Activated CD8-positive, alpha-beta memory T cell treated with anti-CD3 and anti-CD28 coated beads, Interleukin-2, amount 10 ng/mL, durations not matched to agents 7 days and 5 days (primary cell): ENCODE measurements around the gene CDK5RAP2. TPM values are rescaled to one million over a fixed set of nuclear protein-coding genes. Genes with fewer than 3 reads are reported as not detected.

ENCODE experiments used
- ATAC-seq: fragments of 150-1000 bp; cut with Tn5 transposase; one replicate; pipeline ENCODE4 v1.10.0; 2021; ENCODE audit warnings: moderate library complexity
- CTCF ChIA-PET: fragments of 350-600 bp; sonication (Branson Sonifier 250); formaldehyde crosslinking; loops from one replicate; lab custom pipeline; 2021; ENCODE audit warnings: antibody characterized with exemption; lab: Charles Lee
- DNase-seq: peaks from one replicate; pipeline ENCODE4 v3.0.0-alpha.2; 2020
- H3K27ac Mint-ChIP-seq: one replicate; pipeline ENCODE4 v1.8.0; 2021; ENCODE audit warnings: mild to moderate bottlenecking, mixed read lengths
- H3K27me3 Mint-ChIP-seq: one replicate; pipeline ENCODE4 v1.8.0; 2021; ENCODE audit warnings: mixed read lengths
- H3K36me3 Mint-ChIP-seq: one replicate; pipeline ENCODE4 v1.8.0; 2021; ENCODE audit warnings: mild to moderate bottlenecking, mixed read lengths
- H3K4me1 Mint-ChIP-seq: one replicate; pipeline ENCODE4 v1.8.0; 2021; ENCODE audit warnings: mixed read lengths
- H3K4me3 Mint-ChIP-seq: one replicate; pipeline ENCODE4 v1.8.0; 2021; ENCODE audit warnings: mild to moderate bottlenecking, moderate library complexity, mixed read lengths
- H3K9me3 Mint-ChIP-seq: one replicate; pipeline ENCODE4 v1.8.0; 2022; ENCODE audit warnings: low read depth, mixed read lengths
- total RNA-seq, 2 experiments: library from RNA; stranded (reverse); gene quantifications; one replicate each; pipeline ENCODE4 v1.2.3, GENCODE V29; 2021

Gene CDK5RAP2
- total RNA-seq, 2 experiments from 2014 or later, result 79.8 to 138 TPM

DNA sequence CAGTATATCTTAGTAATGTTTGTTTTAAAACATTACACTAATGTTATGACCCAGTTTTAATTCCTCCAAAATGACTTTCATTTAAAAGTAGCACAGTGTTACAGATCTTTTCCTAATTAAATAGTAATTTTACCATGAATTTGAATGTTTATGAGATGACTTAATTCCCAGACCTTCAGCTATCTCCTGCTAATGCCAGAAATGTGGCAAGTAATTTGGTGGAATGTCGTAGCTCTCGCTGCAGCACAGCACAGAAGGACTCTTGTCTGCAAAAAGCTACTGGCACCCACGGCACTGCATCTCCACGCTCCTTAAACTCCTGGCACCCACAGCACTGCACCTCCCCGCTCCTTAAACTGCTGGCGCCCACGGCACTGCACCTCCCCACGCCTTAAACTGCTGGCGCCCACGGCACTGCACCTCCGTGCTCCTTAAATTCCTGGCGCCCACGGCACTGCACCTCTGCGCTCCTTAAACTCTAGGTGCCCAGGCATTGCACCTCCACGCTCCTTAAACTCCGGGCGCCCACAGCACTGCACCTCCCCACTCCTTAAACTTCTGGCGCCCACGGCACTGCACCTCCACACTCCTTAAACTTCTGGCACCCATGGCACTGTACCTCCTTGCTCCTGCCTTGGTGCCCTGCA is 163.1 kb downstream of the CDK5RAP2 start:
- H3K4me1 Mint-ChIP-seq, result no peaks in the 10 kb centered on the region
- no peaks in the 10 kb centered on the region for H3K9me3 Mint-ChIP-seq
- H3K27me3 Mint-ChIP-seq, result no peaks in the 10 kb centered on the region
- ATAC-seq (no peak), DNase-seq (no peak)
- CTCF ChIA-PET, result interaction anchor here (0.9 kb wide), 1 partner anchor 60 kb away, joined by 3 read pairs; no protein-coding TSS in a partner anchor
- H3K27ac Mint-ChIP-seq, result no peak overlapping the region
- no peak overlapping the region for H3K4me3 Mint-ChIP-seq
- H3K36me3 Mint-ChIP-seq, result peaks cover 32% of the 10 kb centered on the region

DNA sequence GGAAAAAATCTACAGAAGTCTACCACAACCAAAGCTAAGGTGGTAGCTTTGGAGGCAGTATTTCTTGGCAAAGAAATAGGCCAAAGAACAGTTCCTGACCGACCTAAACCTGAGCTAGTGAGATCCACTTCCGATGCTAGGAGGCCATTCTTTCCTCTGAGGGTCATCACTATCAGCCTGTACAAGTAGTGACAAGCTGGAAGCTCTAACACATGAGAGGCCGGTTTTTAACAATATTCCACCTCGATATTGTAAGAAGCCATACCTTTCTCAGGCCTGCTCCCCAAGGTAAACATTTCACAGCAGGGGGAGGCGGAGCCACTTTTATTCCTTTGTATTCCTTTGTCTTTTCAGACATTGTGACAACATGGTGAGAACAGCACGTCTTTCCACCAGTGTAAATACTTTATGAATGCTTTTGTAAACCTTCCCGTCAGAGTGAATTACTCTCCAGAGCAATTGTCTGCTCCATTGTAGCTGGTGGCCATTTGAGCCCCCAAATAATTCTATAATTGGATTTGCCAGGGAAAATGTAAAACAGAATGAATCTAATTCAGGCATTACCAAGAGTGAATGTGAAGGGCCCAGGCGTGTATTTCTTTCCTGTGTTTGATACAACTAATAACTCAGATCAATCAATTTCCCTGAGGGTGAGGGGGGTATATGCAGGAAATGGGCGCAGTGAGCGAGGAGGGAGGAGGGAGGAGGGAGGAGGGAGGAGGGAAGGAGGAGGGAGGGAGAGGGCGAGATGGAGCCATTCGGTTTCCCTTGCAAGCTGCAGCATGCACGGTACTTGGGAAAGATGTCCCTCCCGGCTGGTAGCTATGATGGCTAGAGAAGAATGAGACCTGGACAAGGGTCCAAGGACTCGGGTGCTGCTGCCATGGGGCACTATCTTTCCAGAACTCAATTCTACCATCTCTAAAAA is 166.6 kb downstream of the CDK5RAP2 start:
- Mint-ChIP-seq H3K9me3 (no peaks in the 10 kb centered on the region), H3K36me3 (peaks cover 30% of the 10 kb centered on the region)
- CTCF ChIA-PET, result no interaction called here

DNA sequence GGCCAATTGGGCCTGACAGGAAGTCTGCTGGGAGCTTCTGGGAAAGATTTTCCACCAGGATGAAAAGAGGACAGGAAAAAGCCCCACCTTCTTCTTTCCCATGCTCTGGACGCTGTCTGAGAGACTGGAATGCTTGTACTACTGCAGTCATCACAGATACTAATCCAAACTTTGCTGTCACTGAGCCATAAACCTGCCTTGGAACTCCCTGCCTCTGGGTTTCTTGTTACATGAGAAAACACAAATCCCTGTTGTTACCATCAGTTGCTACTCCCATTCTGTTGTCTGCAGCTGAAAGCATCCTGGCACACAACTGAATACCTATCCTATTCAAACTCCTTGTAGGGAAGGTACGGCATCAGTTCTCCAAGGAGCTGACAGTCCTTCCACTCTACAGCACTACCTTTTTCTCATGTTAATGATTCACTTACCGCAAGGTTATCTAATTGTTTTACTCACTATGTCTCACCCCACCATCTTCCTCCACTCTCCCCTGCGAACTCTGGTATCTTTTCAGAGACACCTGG is 167.5 kb downstream of the CDK5RAP2 start:
- ATAC-seq (no peak), DNase-seq (no peak)
- no peaks in the 10 kb centered on the region for H3K27me3 Mint-ChIP-seq
- H3K9me3 Mint-ChIP-seq, result no peaks in the 10 kb centered on the region
- peak overlapping the region; percentile 9 for H3K27ac Mint-ChIP-seq
- H3K4me3 Mint-ChIP-seq, result no peak overlapping the region
- CTCF ChIA-PET, result no interaction called here
- H3K4me1 Mint-ChIP-seq, result no peaks in the 10 kb centered on the region
- H3K36me3 Mint-ChIP-seq, result peaks cover 29% of the 10 kb centered on the region

More for the DNA sequence above, 166.6 kb downstream of the CDK5RAP2 start:
- H3K4me1 Mint-ChIP-seq, result no peaks in the 10 kb centered on the region
- H3K27me3 Mint-ChIP-seq, result no peaks in the 10 kb centered on the region
- ATAC-seq (no peak), DNase-seq (no peak)
- H3K4me3 Mint-ChIP-seq, result no peak overlapping the region
- H3K27ac Mint-ChIP-seq, result no peak overlapping the region

DNA sequence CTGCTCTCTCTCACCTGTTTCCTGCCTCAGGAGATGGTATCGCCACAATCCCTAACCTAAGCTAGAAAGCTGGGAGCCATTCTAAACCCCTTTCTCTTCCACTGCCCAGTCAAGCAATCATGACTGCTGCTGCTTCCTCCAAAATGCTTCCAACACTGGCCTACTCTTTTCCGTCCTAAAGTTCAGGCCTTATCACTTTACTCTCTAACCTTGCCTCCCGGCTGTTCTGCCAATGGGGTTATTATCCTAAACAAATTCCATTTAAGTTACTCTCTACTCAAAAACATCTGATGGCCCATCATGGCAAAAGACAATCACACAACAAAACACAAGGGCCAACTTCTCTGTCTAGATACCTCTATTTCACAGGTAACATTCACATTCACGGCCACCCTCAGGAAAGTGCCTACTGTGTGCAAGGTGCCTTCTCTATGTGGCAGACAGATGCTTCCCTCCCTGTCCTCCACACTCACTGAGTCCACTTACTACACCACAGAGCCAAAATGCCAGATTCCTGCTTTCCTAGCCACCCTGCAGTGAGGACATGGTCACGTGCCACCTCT is 168.0 kb downstream of the CDK5RAP2 start:
- Mint-ChIP-seq H3K27me3 (no peaks in the 10 kb centered on the region), H3K4me1 (no peaks in the 10 kb centered on the region), H3K36me3 (peaks cover 28% of the 10 kb centered on the region), H3K9me3 (no peaks in the 10 kb centered on the region), H3K27ac (no peak overlapping the region), H3K4me3 (no peak overlapping the region)
- DNase-seq, result no peak
- ATAC-seq, result no peak
- CTCF ChIA-PET, result no interaction called here

DNA sequence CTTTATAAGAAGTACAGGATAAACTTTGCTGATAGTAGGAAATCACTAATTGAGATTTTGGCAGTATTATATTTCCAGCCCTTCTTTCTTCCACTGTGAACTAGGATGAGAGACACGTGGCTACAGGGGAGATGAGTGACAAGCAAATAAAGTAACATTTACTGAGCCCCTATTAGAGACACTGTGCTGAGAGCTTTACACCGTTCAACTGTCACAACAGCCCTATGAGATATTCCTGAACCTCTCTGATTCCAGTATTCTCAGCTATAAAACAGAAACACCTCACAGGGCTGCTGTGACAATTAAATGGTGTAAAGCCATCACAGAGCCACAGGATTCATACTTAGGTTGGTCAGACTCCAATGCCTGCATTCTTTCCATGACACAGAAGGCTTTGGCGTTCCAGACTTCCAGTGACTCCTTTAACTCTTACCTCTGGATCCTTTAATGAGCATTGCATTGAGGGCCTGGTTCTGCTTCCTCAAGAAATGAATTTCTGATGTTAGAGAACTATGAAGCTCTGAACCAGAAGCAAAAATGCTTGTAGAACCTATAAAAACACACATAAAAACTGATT is 169.0 kb downstream of the CDK5RAP2 start:
- no peaks in the 10 kb centered on the region for H3K27me3 Mint-ChIP-seq
- DNase-seq (no peak), ATAC-seq (no peak)
- H3K36me3 Mint-ChIP-seq, result peaks cover 28% of the 10 kb centered on the region
- H3K4me3 Mint-ChIP-seq, result no peak overlapping the region
- no peaks in the 10 kb centered on the region for H3K9me3 Mint-ChIP-seq
- H3K27ac Mint-ChIP-seq, result no peak overlapping the region
- CTCF ChIA-PET, result no interaction called here
- no peaks in the 10 kb centered on the region for H3K4me1 Mint-ChIP-seq

DNA sequence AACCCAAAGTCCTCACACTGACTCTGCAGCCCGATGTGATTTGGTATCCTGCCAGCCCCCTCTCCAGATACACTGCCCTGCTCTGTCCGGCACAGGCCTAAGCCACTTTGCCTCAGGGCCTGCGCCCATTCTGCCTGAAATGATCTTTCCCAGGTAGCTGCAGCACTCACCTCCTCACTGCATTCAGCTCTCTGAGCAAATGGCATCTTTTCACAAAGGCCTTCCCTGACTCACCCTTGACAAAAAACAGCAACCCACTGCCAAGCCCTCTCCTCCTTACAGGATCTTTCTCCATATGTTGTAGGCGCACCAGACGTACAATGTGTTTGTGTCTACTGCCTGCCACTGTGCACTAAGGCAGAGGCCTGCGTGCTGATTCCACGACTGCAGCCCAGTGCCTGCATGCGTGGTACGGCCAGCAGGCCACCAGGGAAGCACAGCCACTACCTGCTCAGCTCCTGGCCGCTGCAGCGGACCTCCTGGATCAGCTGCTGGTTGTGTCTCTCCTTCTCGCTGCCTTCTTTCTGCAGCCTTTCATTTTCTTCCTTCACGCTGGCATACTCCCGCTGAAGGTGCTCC is 171.2 kb downstream of the CDK5RAP2 start:
- Mint-ChIP-seq H3K27me3 (no peaks in the 10 kb centered on the region), H3K9me3 (no peaks in the 10 kb centered on the region), H3K36me3 (peaks cover 23% of the 10 kb centered on the region), H3K4me1 (peaks cover 11% of the 10 kb centered on the region), H3K27ac (no peak overlapping the region), H3K4me3 (no peak overlapping the region)
- DNase-seq (no peak), ATAC-seq (no peak)
- CTCF ChIA-PET, result interaction anchor here (2.3 kb wide), 1 partner anchor 30 kb away, joined by 8 read pairs; no protein-coding TSS in a partner anchor

DNA sequence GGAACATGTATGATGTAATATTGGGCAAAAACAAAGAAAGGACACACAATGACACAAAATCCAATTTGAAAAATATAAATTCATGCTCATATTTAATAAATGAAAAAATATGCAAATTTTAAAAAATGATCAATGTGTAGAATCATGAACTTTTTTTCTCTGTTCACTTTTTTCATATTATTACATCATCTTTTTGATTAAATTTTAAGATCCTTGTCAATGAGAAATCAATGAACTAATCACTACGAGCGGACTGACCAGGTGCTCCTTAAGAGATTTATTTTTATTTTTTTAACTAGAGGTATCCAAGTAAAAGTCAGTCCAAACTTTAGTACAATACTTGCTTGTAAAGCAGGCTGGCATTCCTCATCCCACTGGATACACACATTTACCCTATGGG is 174.1 kb downstream of the CDK5RAP2 start:
- Mint-ChIP-seq H3K36me3 (peaks cover 39% of the 10 kb centered on the region), H3K4me1 (peaks cover 21% of the 10 kb centered on the region), H3K27ac (no peak overlapping the region), H3K4me3 (no peak overlapping the region), H3K9me3 (no peaks in the 10 kb centered on the region), H3K27me3 (no peaks in the 10 kb centered on the region)
- no peak for DNase-seq
- CTCF ChIA-PET, result no interaction called here
- ATAC-seq, result no peak

DNA sequence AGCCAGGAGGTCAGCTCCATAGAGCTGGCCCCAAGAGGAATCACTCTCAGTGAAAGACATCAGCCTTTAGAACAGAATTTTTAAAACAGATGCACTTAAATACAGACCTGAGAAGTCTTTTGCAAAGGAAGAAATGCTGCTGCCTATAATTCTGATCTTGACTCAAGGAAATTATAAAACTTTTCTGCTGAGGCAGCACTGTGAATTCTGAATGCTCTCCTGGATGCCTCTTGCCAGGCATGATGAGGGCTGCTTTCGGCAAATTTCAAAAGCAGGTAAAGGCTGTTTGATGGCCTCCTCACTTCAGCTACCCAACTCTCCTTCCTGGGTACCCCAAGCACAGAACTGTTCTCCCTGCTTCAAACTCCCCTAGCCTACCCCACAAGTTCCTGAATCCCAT is 174.8 kb downstream of the CDK5RAP2 start:
- Mint-ChIP-seq H3K4me1 (peaks cover 21% of the 10 kb centered on the region), H3K9me3 (no peaks in the 10 kb centered on the region), H3K27ac (peak overlapping the region; percentile 20), H3K27me3 (no peaks in the 10 kb centered on the region), H3K4me3 (no peak overlapping the region), H3K36me3 (peaks cover 37% of the 10 kb centered on the region)
- ATAC-seq (no peak), DNase-seq (no peak)
- CTCF ChIA-PET, result no interaction called here

DNA sequence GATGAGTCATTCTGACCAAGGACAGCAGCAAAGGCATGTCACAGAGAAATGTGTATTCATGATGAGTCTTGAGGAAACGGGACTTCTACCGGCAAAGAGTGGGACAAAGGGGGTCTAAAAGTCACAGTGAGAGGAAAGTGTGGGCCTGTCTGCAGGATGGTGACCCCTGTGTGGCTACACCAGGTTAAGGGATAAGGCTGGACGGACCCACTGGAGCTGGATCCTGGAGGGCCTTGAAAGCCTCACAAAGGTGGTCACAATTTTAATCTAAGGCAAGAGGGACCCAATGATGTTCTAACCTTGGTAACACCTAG is 176.5 kb downstream of the CDK5RAP2 start:
- no peak overlapping the region for H3K4me3 Mint-ChIP-seq
- ATAC-seq, result no peak
- CTCF ChIA-PET, result interaction anchor here (0.6 kb wide), 1 partner anchor 81 kb away, joined by 3 read pairs; no protein-coding TSS in a partner anchor
- DNase-seq, result no peak
- no peaks in the 10 kb centered on the region for H3K27me3 Mint-ChIP-seq
- peaks cover 21% of the 10 kb centered on the region for H3K4me1 Mint-ChIP-seq
- peaks cover 42% of the 10 kb centered on the region for H3K36me3 Mint-ChIP-seq
- H3K27ac Mint-ChIP-seq, result peak overlapping the region; percentile 6
- H3K9me3 Mint-ChIP-seq, result no peaks in the 10 kb centered on the region

DNA sequence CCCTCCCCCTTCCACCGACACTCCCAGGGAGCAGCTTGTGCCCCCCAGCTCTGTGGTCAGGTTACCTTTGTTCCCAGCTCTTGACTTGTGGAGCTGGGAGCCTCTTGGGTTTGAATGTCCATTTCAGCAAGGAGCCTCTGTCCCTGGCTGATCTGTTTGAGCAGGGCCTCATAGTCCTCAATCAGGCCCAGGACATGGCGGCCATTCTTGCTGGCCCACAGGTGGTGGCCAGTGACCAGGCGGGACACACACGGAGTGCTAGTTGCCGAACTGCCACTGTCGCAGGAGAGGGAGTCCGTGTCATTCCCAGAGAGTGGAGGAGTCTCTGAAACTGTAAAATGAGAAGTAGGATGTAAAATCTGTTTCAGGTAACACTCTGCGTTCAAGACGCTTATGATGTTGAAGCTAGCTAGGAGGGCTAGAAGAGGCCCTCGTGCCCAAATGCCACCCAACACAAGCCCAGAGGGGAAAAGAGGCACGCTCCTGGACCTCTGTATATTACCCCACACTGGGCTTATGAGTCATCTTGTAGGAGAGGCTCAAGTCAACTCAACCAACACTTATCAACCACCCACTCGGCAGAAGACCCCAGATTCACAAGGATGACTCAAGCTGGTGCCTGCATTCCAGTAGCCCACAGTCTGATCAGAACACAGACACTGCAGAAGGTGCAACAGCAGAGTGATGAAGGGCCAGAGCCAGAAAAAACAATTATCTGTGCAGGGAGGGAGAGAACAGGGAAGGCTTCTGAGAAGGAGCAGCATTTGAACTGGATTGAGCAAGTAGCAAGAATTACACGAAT is 177.0 kb downstream of the CDK5RAP2 start:
- Mint-ChIP-seq H3K27ac (peak overlapping the region; percentile 6), H3K27me3 (no peaks in the 10 kb centered on the region), H3K4me3 (no peak overlapping the region), H3K4me1 (peaks cover 21% of the 10 kb centered on the region), H3K36me3 (peaks cover 43% of the 10 kb centered on the region), H3K9me3 (no peaks in the 10 kb centered on the region)
- ATAC-seq, result peak; percentile 55
- CTCF ChIA-PET, result no interaction called here
- DNase-seq, result no peak

DNA sequence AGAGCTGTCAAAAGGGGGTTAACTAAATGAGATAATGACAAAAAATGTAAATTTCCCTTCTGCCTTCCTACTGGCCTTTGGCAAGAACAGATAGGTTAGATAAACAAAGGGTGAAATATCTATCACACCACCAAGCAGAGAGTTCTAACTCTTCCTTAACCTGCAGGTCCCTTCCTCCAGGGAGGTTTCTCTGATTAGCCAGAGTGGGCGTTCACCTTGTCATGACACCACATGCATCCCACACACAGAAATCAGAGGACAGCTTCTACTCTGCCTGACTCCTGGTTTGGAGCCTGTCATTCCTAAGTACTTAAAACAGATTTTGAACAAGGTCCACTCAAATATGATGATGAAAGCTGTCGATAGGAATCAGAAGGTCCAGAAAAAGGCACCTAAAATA is 180.0 kb downstream of the CDK5RAP2 start:
- Mint-ChIP-seq H3K9me3 (no peaks in the 10 kb centered on the region), H3K27ac (no peak overlapping the region), H3K36me3 (peaks cover 53% of the 10 kb centered on the region), H3K4me3 (no peak overlapping the region), H3K4me1 (peaks cover 42% of the 10 kb centered on the region), H3K27me3 (no peaks in the 10 kb centered on the region)
- ATAC-seq (no peak), DNase-seq (no peak)
- CTCF ChIA-PET, result no interaction called here

DNA sequence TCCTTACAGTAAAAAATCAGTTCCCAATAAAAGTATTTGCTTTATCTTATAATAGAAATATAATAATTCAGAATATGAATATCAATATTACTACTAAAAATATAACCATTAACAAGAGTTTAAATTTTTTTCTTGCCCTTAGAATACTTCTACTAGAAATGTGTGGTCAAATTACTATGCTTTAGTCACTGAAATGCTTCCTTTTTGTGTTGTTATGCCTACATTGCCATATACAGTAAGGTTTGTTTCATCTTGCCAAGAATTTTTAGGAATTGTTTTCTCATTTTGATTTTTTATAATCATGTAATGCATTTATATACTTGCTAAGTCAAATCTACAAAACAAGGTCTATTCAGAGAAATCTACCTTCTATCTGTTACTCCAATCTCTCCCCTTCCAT is 181.7 kb downstream of the CDK5RAP2 start:
- no peak for DNase-seq

More for the DNA sequence above, 181.7 kb downstream of the CDK5RAP2 start:
- Mint-ChIP-seq H3K27ac (no peak overlapping the region), H3K4me3 (no peak overlapping the region), H3K27me3 (no peaks in the 10 kb centered on the region), H3K9me3 (no peaks in the 10 kb centered on the region), H3K4me1 (peaks cover 41% of the 10 kb centered on the region), H3K36me3 (peaks cover 59% of the 10 kb centered on the region)
- CTCF ChIA-PET, result no interaction called here
- no peak for ATAC-seq
